GM12872 (cell line): ENCODE measurements around the gene TBL1Y.

ENCODE experiments used
- TF ChIP-seq, protein P1 (sequence below): IDR thresholded peaks from 3 replicates; pipeline ENCODE4 v1.5.1; 2011; ENCODE audit warnings: low read depth, mild to moderate bottlenecking, low read length, moderate library complexity; ENCODE audit not compliant: insufficient read depth

Gene TBL1Y

GRCh38 chrY:7122202-7122601 lies 211.7 kb downstream of the TBL1Y start:
- TF ChIP-seq, protein P1, sequence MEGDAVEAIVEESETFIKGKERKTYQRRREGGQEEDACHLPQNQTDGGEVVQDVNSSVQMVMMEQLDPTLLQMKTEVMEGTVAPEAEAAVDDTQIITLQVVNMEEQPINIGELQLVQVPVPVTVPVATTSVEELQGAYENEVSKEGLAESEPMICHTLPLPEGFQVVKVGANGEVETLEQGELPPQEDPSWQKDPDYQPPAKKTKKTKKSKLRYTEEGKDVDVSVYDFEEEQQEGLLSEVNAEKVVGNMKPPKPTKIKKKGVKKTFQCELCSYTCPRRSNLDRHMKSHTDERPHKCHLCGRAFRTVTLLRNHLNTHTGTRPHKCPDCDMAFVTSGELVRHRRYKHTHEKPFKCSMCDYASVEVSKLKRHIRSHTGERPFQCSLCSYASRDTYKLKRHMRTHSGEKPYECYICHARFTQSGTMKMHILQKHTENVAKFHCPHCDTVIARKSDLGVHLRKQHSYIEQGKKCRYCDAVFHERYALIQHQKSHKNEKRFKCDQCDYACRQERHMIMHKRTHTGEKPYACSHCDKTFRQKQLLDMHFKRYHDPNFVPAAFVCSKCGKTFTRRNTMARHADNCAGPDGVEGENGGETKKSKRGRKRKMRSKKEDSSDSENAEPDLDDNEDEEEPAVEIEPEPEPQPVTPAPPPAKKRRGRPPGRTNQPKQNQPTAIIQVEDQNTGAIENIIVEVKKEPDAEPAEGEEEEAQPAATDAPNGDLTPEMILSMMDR = no peak

DNA sequence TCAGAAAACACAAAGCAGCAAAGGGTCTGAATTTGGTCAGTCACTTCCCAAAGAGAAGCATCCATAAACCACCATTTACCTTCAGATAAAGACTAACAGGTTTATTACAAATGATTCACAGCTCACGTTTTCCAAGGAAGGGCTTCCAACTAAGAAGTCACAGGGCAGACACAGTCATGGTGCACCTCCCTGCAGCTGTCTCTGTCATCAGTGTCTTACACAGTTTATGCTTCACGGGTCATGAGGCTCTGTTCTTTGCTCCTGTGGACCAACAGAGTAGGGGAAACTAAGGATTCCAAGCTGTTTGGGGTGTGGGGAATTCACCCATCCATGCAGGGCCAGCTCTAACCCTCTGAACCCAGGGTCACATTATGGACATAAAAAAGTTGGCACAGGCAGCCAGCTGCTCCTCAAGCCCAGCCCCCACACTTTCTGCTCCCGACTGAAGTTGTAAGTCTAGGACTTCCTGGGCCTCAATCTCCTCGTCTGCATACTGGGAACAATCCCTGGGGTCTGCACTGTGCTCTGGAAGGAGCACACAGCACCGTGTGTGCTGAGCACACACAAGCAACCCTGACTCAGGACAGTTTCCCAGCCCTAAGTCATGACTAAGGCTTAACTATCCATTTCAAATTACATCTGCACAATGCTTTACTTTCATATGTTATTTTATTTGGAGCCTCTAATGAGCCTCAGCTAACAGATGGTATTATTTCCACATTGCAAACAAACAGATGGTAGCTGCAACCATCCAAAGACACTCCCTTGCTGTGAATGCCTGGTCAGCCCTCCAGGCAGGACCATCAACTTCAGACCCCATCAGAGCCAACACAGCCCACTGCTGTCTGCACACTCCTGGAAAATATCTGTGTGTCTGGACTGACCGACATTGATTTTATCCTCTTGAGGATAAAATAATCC lies 214.9 kb downstream of the TBL1Y start:
- TF ChIP-seq, protein P1 = no peak

DNA sequence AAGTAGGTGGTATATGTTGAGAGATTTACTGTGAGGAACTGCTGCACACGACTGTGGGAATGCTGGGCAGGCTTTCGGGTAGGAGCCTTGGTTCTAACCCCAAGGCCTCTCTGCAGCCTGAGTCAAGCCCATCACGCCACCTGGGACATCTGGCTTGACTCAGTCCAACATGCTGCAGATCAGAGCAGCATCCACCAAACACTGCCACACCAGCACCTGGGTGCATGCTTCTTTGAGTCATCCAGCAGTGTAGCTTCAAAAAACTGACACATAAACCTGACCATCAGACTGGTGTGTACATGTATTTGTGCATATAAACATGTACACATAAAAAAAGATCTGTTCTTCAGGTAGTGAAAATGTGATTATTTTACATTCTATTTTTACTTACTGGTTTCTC lies 217.7 kb downstream of the TBL1Y start:
- TF ChIP-seq, protein P1 = no peak
